Dedifferentiated amniotic fluid mesenchymal stem cell (primary cell): Measurements from ENCODE around the gene CDHR1.
"Not testable (repeated sequence)": the region's sequence is repeated elsewhere in the genome, so short reads cannot be mapped to it uniquely, and the experiment has no call there.

Source experiments
- DNase-seq: peaks from one replicate; pipeline ENCODE4 v3.0.0-alpha.2; 2016; ENCODE audit errors: extremely low spot score

The CDHR1 gene

GRCh38 chr10:84173501-84173929, 20.8 kb upstream of the CDHR1 start, which contains the start of gene GPR15LG:
TSS of gene GPR15LG (plus strand) at chr10:84173801. CDS start at chr10:84173852, 51 bp downstream.
- DNase-seq = no peak

- DNase-seq = no peak
Observed at GRCh38 chr10:84175436-84175835, 18.9 kb upstream of the CDHR1 start.

- DNase-seq = no peak
Observed at GRCh38 chr10:84176351-84176750, 18.0 kb upstream of the CDHR1 start.

- DNase-seq = no peak
Observed at GRCh38 chr10:84176836-84177474, 17.4 kb upstream of the CDHR1 start.

- no peak for DNase-seq
Observed at GRCh38 chr10:84177541-84178141, 16.7 kb upstream of the CDHR1 start.

GRCh38 chr10:84178160-84178609, 16.2 kb upstream of the CDHR1 start:
- DNase-seq = no peak

GRCh38 chr10:84179059-84179710, 15.2 kb upstream of the CDHR1 start:
- peak; percentile 20 for DNase-seq

- not testable (repeated sequence) for DNase-seq
Observed at GRCh38 chr10:84180386-84180785, 14.0 kb upstream of the CDHR1 start.

- no peak for DNase-seq
Observed at GRCh38 chr10:84181631-84182030, 12.7 kb upstream of the CDHR1 start.

- DNase-seq = no peak
Observed at GRCh38 chr10:84184517-84184916, 9.8 kb upstream of the CDHR1 start.

- DNase-seq = no peak
Observed at GRCh38 chr10:84185526-84186175, 8.7 kb upstream of the CDHR1 start.

GRCh38 chr10:84188815-84189214, 5.5 kb upstream of the CDHR1 start:
- DNase-seq = no peak

GRCh38 chr10:84190621-84191020, 3.7 kb upstream of the CDHR1 start:
- no peak for DNase-seq

- no peak for DNase-seq
Observed at GRCh38 chr10:84191106-84191505, 3.2 kb upstream of the CDHR1 start.

GRCh38 chr10:84193327-84193726, 1.0 kb upstream of the CDHR1 start:
- DNase-seq = no peak

- no peak for DNase-seq
Observed at GRCh38 chr10:84193846-84194423, 402 bp upstream of the CDHR1 start.

GRCh38 chr10:84195044-84195830, 900 bp downstream of the CDHR1 start:
- no peak for DNase-seq

GRCh38 chr10:84196083-84196482, 1.7 kb downstream of the CDHR1 start:
- DNase-seq = no peak

GRCh38 chr10:84196941-84197340, 2.6 kb downstream of the CDHR1 start:
- DNase-seq = no peak

GRCh38 chr10:84197643-84198042, 3.3 kb downstream of the CDHR1 start:
- DNase-seq = no peak

GRCh38 chr10:84198206-84198915, 4.0 kb downstream of the CDHR1 start:
- DNase-seq = no peak
